Measurements from ENCODE around the gene ESF1.

DNA sequence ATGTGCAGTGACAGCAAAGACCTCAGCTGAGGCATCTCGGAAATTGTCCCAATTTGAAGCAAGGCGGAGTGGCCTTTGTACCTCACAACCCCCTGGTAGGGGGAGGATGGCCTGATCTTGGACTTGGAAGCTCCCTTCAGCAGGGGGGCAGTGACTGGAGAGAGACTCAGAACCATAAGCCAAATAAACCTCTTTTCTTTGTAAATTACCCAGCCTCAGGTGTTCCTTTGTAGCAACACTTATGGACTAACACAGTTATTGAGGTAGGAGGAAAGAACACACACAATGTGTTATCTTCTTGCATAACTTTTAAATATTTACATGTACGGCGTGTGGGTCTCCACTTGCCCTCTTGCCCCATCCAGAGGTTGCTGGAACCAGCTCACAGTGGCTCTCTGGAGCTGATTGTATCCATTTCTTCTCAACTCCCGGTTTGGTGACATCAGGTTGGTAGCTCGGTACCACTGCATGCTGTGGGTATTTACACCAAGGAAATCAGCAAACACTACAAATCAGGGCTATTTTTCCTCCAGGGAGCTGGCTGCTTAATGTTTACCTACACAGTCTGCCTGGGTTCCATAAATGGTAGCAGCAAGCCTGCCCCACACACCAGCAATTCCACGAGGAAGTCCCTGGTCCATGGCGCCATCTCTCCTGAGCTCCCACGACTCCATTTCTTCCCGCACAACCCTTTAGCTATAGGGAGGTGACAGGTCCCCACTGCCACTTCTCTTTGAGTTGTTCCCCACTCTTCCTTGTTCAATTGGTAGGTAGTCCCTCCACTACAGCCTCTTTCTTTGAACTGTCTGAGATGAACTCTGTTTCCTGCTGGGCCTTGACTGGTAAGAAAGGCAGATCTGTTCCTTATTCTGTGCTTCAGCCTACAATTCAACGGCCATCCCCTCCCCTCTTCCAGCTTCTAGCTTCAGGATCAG lies 91.7 kb downstream of the ESF1 start:
- TF ChIP-seq, protein P1, sequence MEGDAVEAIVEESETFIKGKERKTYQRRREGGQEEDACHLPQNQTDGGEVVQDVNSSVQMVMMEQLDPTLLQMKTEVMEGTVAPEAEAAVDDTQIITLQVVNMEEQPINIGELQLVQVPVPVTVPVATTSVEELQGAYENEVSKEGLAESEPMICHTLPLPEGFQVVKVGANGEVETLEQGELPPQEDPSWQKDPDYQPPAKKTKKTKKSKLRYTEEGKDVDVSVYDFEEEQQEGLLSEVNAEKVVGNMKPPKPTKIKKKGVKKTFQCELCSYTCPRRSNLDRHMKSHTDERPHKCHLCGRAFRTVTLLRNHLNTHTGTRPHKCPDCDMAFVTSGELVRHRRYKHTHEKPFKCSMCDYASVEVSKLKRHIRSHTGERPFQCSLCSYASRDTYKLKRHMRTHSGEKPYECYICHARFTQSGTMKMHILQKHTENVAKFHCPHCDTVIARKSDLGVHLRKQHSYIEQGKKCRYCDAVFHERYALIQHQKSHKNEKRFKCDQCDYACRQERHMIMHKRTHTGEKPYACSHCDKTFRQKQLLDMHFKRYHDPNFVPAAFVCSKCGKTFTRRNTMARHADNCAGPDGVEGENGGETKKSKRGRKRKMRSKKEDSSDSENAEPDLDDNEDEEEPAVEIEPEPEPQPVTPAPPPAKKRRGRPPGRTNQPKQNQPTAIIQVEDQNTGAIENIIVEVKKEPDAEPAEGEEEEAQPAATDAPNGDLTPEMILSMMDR (IDR thresholded peaks at IDR 0.05) = no peak
- no peak for TF ChIP-seq POLR2A (IDR thresholded peaks at IDR 0.05)
